SJSA1 (cell line): ENCODE results near the gene KCNA10. TPM values are rescaled to one million over a fixed set of nuclear protein-coding genes. Genes with fewer than 3 reads are reported as not detected.

Source experiments
- DNase-seq, 2 experiments: peaks; one replicate each; pipeline ENCODE4 v3.0.0-alpha.2; 2015 to 2020; ENCODE audit warnings: low spot score in 2 of 2, low read depth in 1 of 2
- H3K27ac ChIP-seq: fragments of 250-450 bp; sonication (Bioruptor Pico); 2 replicates; pipeline ENCODE4 v1.5.1; 2020; ENCODE audit warnings: mild to moderate bottlenecking, moderate library complexity
- H3K27me3 ChIP-seq: fragments of 250-450 bp; sonication (Bioruptor Pico); replicated peaks from 2 replicates; pipeline ENCODE4 v1.5.1; 2020; ENCODE audit warnings: mild to moderate bottlenecking, moderate library complexity
- H3K36me3 ChIP-seq: fragments of 250-450 bp; sonication (Bioruptor Pico); 2 replicates; pipeline ENCODE4 v1.5.1; 2020; ENCODE audit warnings: mild to moderate bottlenecking
- H3K4me1 ChIP-seq: fragments of 250-450 bp; sonication (Bioruptor Pico); replicated peaks from 2 replicates; pipeline ENCODE4 v1.6.1; 2021; ENCODE audit warnings: mild to moderate bottlenecking
- H3K4me3 ChIP-seq: fragments of 250-450 bp; sonication (Bioruptor Pico); 2 replicates; pipeline ENCODE4 v1.5.1; 2020; ENCODE audit warnings: mild to moderate bottlenecking
- H3K9me3 ChIP-seq: fragments of 250-450 bp; sonication (Bioruptor Pico); replicated peaks from 2 replicates; pipeline ENCODE4 v1.5.1; 2020; ENCODE audit warnings: mild to moderate bottlenecking
- total RNA-seq: library from RNA; depleted of rRNA; stranded (reverse); fragments of >200 nt; shearing (Covaris generic); gene quantifications from 2 replicates; pipeline ENCODE4 v1.2.3, GENCODE V29; 2014

Gene KCNA10
- total RNA-seq, 1 experiment from 2014 or later: not detected

- Histone ChIP-seq H3K36me3 (no peaks in the 10 kb centered on the region), H3K9me3 (no peaks in the 10 kb centered on the region), H3K4me3 (no peak overlapping the region), H3K4me1 (no peaks in the 10 kb centered on the region), H3K27me3 (peaks cover 4% of the 10 kb centered on the region), H3K27ac (no peak overlapping the region)
- no peak for DNase-seq
Observed at GRCh38 chr1:110489406-110489805, 29.6 kb downstream of the KCNA10 start.

GRCh38 chr1:110488867-110489266, 30.1 kb downstream of the KCNA10 start:
- Histone ChIP-seq H3K27ac (no peak overlapping the region), H3K36me3 (no peaks in the 10 kb centered on the region), H3K9me3 (no peaks in the 10 kb centered on the region), H3K4me3 (no peak overlapping the region), H3K27me3 (peaks cover 8% of the 10 kb centered on the region), H3K4me1 (no peaks in the 10 kb centered on the region)
- no peak for DNase-seq

- H3K27me3 ChIP-seq: peaks cover 8% of the 10 kb centered on the region
- DNase-seq: no peak
- no peaks in the 10 kb centered on the region for H3K9me3 ChIP-seq
- H3K27ac ChIP-seq: no peak overlapping the region
- H3K4me1 ChIP-seq: no peaks in the 10 kb centered on the region
- H3K4me3 ChIP-seq: no peak overlapping the region
- no peaks in the 10 kb centered on the region for H3K36me3 ChIP-seq
Observed at GRCh38 chr1:110488161-110488560, 30.8 kb downstream of the KCNA10 start.

GRCh38 chr1:110487726-110488125, 31.2 kb downstream of the KCNA10 start:
- H3K36me3 ChIP-seq: no peaks in the 10 kb centered on the region
- peaks cover 8% of the 10 kb centered on the region for H3K27me3 ChIP-seq
- H3K9me3 ChIP-seq: no peaks in the 10 kb centered on the region
- H3K27ac ChIP-seq: no peak overlapping the region
- no peaks in the 10 kb centered on the region for H3K4me1 ChIP-seq
- no peak for DNase-seq
- H3K4me3 ChIP-seq: no peak overlapping the region

- no peak overlapping the region for H3K27ac ChIP-seq
- no peaks in the 10 kb centered on the region for H3K9me3 ChIP-seq
- H3K4me3 ChIP-seq: no peak overlapping the region
- H3K36me3 ChIP-seq: no peaks in the 10 kb centered on the region
- no peaks in the 10 kb centered on the region for H3K4me1 ChIP-seq
- H3K27me3 ChIP-seq: peaks cover 8% of the 10 kb centered on the region
- DNase-seq: no peak
Observed at GRCh38 chr1:110485725-110486124, 33.2 kb downstream of the KCNA10 start.

- no peaks in the 10 kb centered on the region for H3K36me3 ChIP-seq
- peaks cover 8% of the 10 kb centered on the region for H3K27me3 ChIP-seq
- H3K9me3 ChIP-seq: no peaks in the 10 kb centered on the region
- no peaks in the 10 kb centered on the region for H3K4me1 ChIP-seq
- H3K4me3 ChIP-seq: no peak overlapping the region
- H3K27ac ChIP-seq: no peak overlapping the region
- no peak for DNase-seq
Observed at GRCh38 chr1:110484801-110485200, 34.2 kb downstream of the KCNA10 start.

- H3K4me1 ChIP-seq: no peaks in the 10 kb centered on the region
- no peak overlapping the region for H3K27ac ChIP-seq
- H3K27me3 ChIP-seq: peaks cover 8% of the 10 kb centered on the region
- no peaks in the 10 kb centered on the region for H3K9me3 ChIP-seq
- no peaks in the 10 kb centered on the region for H3K36me3 ChIP-seq
- DNase-seq: no peak
- H3K4me3 ChIP-seq: no peak overlapping the region
Observed at GRCh38 chr1:110483308-110483685, 35.7 kb downstream of the KCNA10 start.

GRCh38 chr1:110482662-110483307, 36.2 kb downstream of the KCNA10 start:
- peaks cover 8% of the 10 kb centered on the region for H3K27me3 ChIP-seq
- H3K4me1 ChIP-seq: no peaks in the 10 kb centered on the region; the same call in 1 of the 2 replicates
- H3K27ac ChIP-seq: no peak overlapping the region
- no peaks in the 10 kb centered on the region for H3K9me3 ChIP-seq
- no peak overlapping the region for H3K4me3 ChIP-seq
- DNase-seq: no peak
- H3K36me3 ChIP-seq: no peaks in the 10 kb centered on the region

- H3K27ac ChIP-seq: no peak overlapping the region
- no peaks in the 10 kb centered on the region for H3K36me3 ChIP-seq
- DNase-seq: no peak
- H3K27me3 ChIP-seq: peaks cover 8% of the 10 kb centered on the region
- no peaks in the 10 kb centered on the region for H3K9me3 ChIP-seq
- H3K4me1 ChIP-seq: peaks cover 7% of the 10 kb centered on the region
- no peak overlapping the region for H3K4me3 ChIP-seq
Observed at GRCh38 chr1:110481968-110482623, 36.9 kb downstream of the KCNA10 start.

- Histone ChIP-seq H3K27ac (no peak overlapping the region), H3K4me1 (peaks cover 12% of the 10 kb centered on the region), H3K36me3 (no peaks in the 10 kb centered on the region), H3K27me3 (peaks cover 8% of the 10 kb centered on the region), H3K9me3 (no peaks in the 10 kb centered on the region), H3K4me3 (no peak overlapping the region)
- DNase-seq: no peak
Observed at GRCh38 chr1:110480356-110481096, 38.4 kb downstream of the KCNA10 start.

GRCh38 chr1:110478886-110479285, 40.1 kb downstream of the KCNA10 start:
- no peak for DNase-seq
- H3K36me3 ChIP-seq: no peaks in the 10 kb centered on the region

GRCh38 chr1:110477967-110478640, 40.9 kb downstream of the KCNA10 start:
- Histone ChIP-seq H3K4me3 (no peak overlapping the region), H3K9me3 (no peaks in the 10 kb centered on the region), H3K27ac (no peak overlapping the region), H3K27me3 (no peaks in the 10 kb centered on the region; the same call in 1 of the 2 replicates), H3K4me1 (peaks cover 12% of the 10 kb centered on the region), H3K36me3 (no peaks in the 10 kb centered on the region)
- DNase-seq: no peak

More at GRCh38 chr1:110478886-110479285, 40.1 kb downstream of the KCNA10 start:
- H3K27me3 ChIP-seq: no peaks in the 10 kb centered on the region; the same call in 1 of the 2 replicates
- peaks cover 12% of the 10 kb centered on the region for H3K4me1 ChIP-seq
- H3K9me3 ChIP-seq: no peaks in the 10 kb centered on the region
- H3K27ac ChIP-seq: no peak overlapping the region
- no peak overlapping the region for H3K4me3 ChIP-seq

- H3K27ac ChIP-seq: no peak overlapping the region
- H3K27me3 ChIP-seq: no peaks in the 10 kb centered on the region; the same call in 1 of the 2 replicates
- no peak overlapping the region for H3K4me3 ChIP-seq
- H3K9me3 ChIP-seq: no peaks in the 10 kb centered on the region
- no peaks in the 10 kb centered on the region for H3K36me3 ChIP-seq
- no peak for DNase-seq
- H3K4me1 ChIP-seq: peaks cover 12% of the 10 kb centered on the region
Observed at GRCh38 chr1:110477445-110477957, 41.5 kb downstream of the KCNA10 start.
